ENCODE data around the gene KRTAP24-1.

The KRTAP24-1 gene

GRCh38 chr21:30234050-30234449, 48.7 kb downstream of the KRTAP24-1 start:
- DNase-seq (ENCODE audit: low read depth in 2 of 2), result no peak

GRCh38 chr21:30233228-30234020, 49.3 kb downstream of the KRTAP24-1 start:
- DNase-seq (ENCODE audit: low read depth in 2 of 2), result no peak

- no peak for DNase-seq (ENCODE audit: low read depth in 2 of 2)
Measured at GRCh38 chr21:30232011-30232410, 50.7 kb downstream of the KRTAP24-1 start.

Measured in stimulated activated CD4-positive, alpha-beta T cell treated with anti-CD3 and anti-CD28 coated beads, Interleukin-12 subunit alpha, Interleukin-12 subunit beta, amount 100 ng/mL, for 24 hours (primary cell).